ENCODE results near the gene RAB10. TPM values are rescaled to one million over a fixed set of nuclear protein-coding genes. Genes with fewer than 3 reads are reported as not detected.

Gene RAB10
- total and polyA plus RNA-seq, 2 of the 13 experiments (the other 11 are each of a cell fraction or from before 2014, with no cell fraction given), result 48.2 to 120 TPM

GRCh38 chr2:26174691-26175465 lies 141.0 kb downstream of the RAB10 start (continued):
- TF ChIP-seq ZNF318 (CRISPR knock-in tag; IDR thresholded peaks at IDR 0.05), result no peak
- TF ChIP-seq FOXK2 (IDR thresholded peaks at IDR 0.05), result no peak
- TF ChIP-seq ZNF562 (CRISPR knock-in tag; IDR thresholded peaks at IDR 0.05; ENCODE audit: borderline replicate concordance), result no peak
- no peak for TF ChIP-seq TFE3 (CRISPR knock-in tag; IDR thresholded peaks at IDR 0.05)

Data from HepG2 (cell line).